Right atrium auricular region (tissue), 2 donors: Measurements from ENCODE around the gene NEURL4. TPM values are rescaled to one million over a fixed set of nuclear protein-coding genes. Genes with fewer than 3 reads are reported as not detected.

Experiments
- DNase-seq: peaks from one replicate; pipeline ENCODE4 v3.0.0-alpha.2; 2019; ENCODE audit warnings: low spot score
- H3K27ac ChIP-seq, 2 donors: fragments of 200-600 bp; sonication (generic); 1 replicate in 1 of 2; 2 replicates in 1 of 2; pipeline ENCODE4 v1.5.1; 2016 to 2019
- H3K27me3 ChIP-seq, 2 donors: fragments of 200-600 bp; sonication (generic); one replicate each; pipeline versions ENCODE4 v1.5.1 to v1.6.0; 2017 to 2019
- H3K36me3 ChIP-seq: fragments of 200-600 bp; sonication (generic); one replicate; pipeline ENCODE4 v1.5.1; 2016
- H3K4me1 ChIP-seq, 2 donors: fragments of 200-600 bp; sonication (generic); one replicate each; pipeline versions ENCODE4 v1.5.1 to v1.6.0; 2017 to 2019
- H3K4me3 ChIP-seq, 2 donors: fragments of 200-600 bp; sonication (generic); 1 replicate in 1 of 2; 2 replicates in 1 of 2; pipeline ENCODE4 v1.5.1; 2017 to 2019; ENCODE audit warnings: mild to moderate bottlenecking in 1 of 2, moderate library complexity in 1 of 2
- H3K9me3 ChIP-seq, 2 donors: fragments of 200-600 bp; sonication (generic); one replicate each; pipeline ENCODE4 v1.5.1; 2019
- total RNA-seq, 2 donors: library from RNA; depleted of rRNA; stranded (reverse); fragments of >200 nt; gene quantifications; one replicate each; pipeline ENCODE4 v1.1.0, GENCODE V29; 2016
- TF ChIP-seq, protein P1 (sequence below), 2 donors: fragments of 200-600 bp; sonication (generic); IDR thresholded peaks; one replicate each; pipeline ENCODE4 v1.5.1; 2019; ENCODE audit warnings: antibody characterized with exemption in 2 of 2

The NEURL4 gene
- total RNA-seq, 2 donors from 2014 or later = 9.5 to 12.8 TPM

DNA sequence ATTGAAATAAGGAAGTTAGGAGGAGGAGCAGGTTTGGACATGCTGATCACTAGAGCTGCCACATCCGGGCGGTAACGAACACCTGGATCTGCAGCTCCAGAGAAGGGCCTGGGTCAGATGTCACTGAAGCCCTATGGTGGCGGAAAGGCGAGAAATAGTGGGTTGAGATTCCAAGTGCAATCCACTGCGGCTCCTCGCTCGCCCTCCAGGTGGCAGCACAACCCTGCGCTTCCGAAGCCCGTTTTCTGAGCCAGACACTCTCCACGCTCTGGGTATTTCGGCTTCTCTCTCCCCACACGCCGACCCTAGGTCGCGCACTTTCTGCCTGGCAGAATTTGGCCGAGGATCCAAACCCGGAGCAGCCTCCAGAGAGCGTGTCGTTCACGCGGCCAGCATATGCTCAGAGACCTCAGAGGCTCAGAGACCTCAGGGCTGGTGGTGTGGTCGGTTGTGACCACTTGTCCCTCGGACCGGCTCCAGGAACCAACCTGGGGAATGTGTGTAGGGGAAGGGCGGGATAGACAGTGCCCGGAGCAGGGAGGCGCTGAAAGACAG, 48.5 kb downstream of the NEURL4 start:
- Histone ChIP-seq H3K27me3 (no peaks in the 10 kb centered on the region), H3K4me1 (peaks cover 0 to 36% of the 10 kb centered on the region in 2 donors), H3K36me3 (peaks cover 20% of the 10 kb centered on the region), H3K4me3 (peak overlapping the region; percentile 60 to 72), H3K9me3 (no peaks in the 10 kb centered on the region), H3K27ac (peak overlapping the region; percentile 91 to 93)
- peak; percentile 87 for DNase-seq
- TF ChIP-seq, protein P1, sequence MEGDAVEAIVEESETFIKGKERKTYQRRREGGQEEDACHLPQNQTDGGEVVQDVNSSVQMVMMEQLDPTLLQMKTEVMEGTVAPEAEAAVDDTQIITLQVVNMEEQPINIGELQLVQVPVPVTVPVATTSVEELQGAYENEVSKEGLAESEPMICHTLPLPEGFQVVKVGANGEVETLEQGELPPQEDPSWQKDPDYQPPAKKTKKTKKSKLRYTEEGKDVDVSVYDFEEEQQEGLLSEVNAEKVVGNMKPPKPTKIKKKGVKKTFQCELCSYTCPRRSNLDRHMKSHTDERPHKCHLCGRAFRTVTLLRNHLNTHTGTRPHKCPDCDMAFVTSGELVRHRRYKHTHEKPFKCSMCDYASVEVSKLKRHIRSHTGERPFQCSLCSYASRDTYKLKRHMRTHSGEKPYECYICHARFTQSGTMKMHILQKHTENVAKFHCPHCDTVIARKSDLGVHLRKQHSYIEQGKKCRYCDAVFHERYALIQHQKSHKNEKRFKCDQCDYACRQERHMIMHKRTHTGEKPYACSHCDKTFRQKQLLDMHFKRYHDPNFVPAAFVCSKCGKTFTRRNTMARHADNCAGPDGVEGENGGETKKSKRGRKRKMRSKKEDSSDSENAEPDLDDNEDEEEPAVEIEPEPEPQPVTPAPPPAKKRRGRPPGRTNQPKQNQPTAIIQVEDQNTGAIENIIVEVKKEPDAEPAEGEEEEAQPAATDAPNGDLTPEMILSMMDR (IDR thresholded peaks at IDR 0.05) = peak; percentile 89 to 98

DNA sequence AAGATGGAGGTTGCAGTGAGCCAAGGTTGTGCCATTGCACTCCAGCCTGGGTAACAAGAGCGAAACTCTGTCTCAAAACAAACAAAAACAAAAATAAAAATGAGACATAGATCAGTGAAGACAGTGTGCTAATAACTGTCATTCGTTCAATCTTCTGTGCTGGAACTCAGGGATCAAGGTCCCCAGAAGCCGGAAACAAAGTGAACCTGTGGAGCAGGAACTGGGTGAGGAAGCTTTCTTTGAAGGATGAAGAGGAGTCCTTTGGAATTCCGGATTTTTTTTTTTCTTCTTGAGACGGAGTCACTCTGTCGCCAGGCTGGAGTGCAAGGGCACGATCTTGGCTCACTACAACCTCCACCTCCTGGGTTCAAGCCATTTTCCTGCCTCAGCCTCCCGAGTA, 49.7 kb downstream of the NEURL4 start:
- Histone ChIP-seq H3K9me3 (no peaks in the 10 kb centered on the region), H3K4me1 (peaks cover 0 to 36% of the 10 kb centered on the region in 2 donors), H3K27ac (no peak overlapping the region), H3K36me3 (peaks cover 8% of the 10 kb centered on the region), H3K27me3 (no peaks in the 10 kb centered on the region), H3K4me3 (no peak overlapping the region)
- DNase-seq = no peak
- TF ChIP-seq, protein P1 (IDR thresholded peaks at IDR 0.05) = no peak

DNA sequence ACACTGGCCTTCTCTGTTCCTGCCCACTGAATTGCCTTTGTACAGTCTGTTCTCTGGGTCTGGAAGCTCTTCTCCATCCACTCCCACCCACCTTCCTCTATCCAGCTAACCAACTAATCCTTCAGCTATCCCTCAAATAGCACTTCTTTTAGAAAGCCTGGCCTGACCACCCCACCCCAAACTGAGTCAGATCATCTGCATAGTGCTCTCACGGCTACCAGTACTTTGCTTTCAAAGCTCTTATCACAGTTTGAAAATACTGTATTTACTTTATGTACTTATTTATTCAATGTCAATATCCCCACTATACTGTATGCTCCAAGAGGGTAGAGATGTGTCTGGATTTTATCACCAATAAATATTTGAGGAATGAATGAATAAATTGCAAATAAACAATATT, 62.4 kb downstream of the NEURL4 start:
- no peak overlapping the region for H3K4me3 ChIP-seq
- no peak for DNase-seq
- TF ChIP-seq, protein P1 (IDR thresholded peaks at IDR 0.05) = no peak
- no peak overlapping the region for H3K27ac ChIP-seq
- peaks cover 11 to 25% of the 10 kb centered on the region in 2 donors for H3K27me3 ChIP-seq
- H3K36me3 ChIP-seq = no peaks in the 10 kb centered on the region
- H3K9me3 ChIP-seq = no peaks in the 10 kb centered on the region
- peaks cover 0 to 16% of the 10 kb centered on the region in 2 donors for H3K4me1 ChIP-seq

Other genes starting within 250 kb of the NEURL4 start
- 1 to 10 TPM; 1.4 to 3.6 TPM for gene CLEC10A, start 249.1 kb downstream of the NEURL4 start, total RNA-seq
- gene ASGR2, start 214.5 kb downstream of the NEURL4 start, total RNA-seq = under 1 TPM in 1 of 2 donors, not detected in 1; 0.33 TPM
- 1 to 10 TPM in 1 of 2 donors, not detected in 1; 1.6 TPM for gene ASGR1, start 150.0 kb downstream of the NEURL4 start, total RNA-seq
- gene DLG4, start 109.5 kb downstream of the NEURL4 start, total RNA-seq = 10 to 100 TPM; 15.1 to 33.4 TPM
- 100 to 1,000 TPM; 695 to 758 TPM for gene ACADVL, start 109.4 kb downstream of the NEURL4 start, total RNA-seq
- 10 to 100 TPM; 18.1 to 19.9 TPM for gene DVL2, start 94.8 kb downstream of the NEURL4 start, total RNA-seq
- gene PHF23, start 89.9 kb downstream of the NEURL4 start, total RNA-seq = 10 to 100 TPM in 1 of 2 donors, 1 to 10 TPM in 1; 10.0 to 22.4 TPM
- 100 to 1,000 TPM; 226 to 469 TPM for gene GABARAP, start 86.9 kb downstream of the NEURL4 start, total RNA-seq
- gene CTDNEP1, start 77.6 kb downstream of the NEURL4 start, total RNA-seq = 10 to 100 TPM; 55.0 to 77.2 TPM
- 10 to 100 TPM; 28.1 to 70.7 TPM for gene ELP5, start 77.1 kb downstream of the NEURL4 start, total RNA-seq
- 1 to 10 TPM in 1 of 2 donors, not detected in 1; 2.3 TPM for gene CLDN7, start 66.9 kb downstream of the NEURL4 start, total RNA-seq
- gene SLC2A4, start 47.6 kb downstream of the NEURL4 start, total RNA-seq = 100 to 1,000 TPM in 1 of 2 donors, 10 to 100 TPM in 1; 70.3 to 151 TPM
- 1 to 10 TPM; 2.9 to 3.0 TPM for gene YBX2, start 34.7 kb downstream of the NEURL4 start, total RNA-seq
- gene EIF5A, start 21.7 kb downstream of the NEURL4 start, total RNA-seq = 100 to 1,000 TPM; 131 to 164 TPM
- gene GPS2, start 14.0 kb downstream of the NEURL4 start, total RNA-seq = 10 to 100 TPM; 80.4 to 97.0 TPM
- 1 to 10 TPM; 5.1 to 6.7 TPM for gene ACAP1, start 7.2 kb upstream of the NEURL4 start, total RNA-seq
- gene KCTD11, start 22.8 kb upstream of the NEURL4 start, total RNA-seq = 1 to 10 TPM; 4.2 to 6.9 TPM
- gene TMEM95, start 25.8 kb upstream of the NEURL4 start, total RNA-seq = not detected
- gene TNK1, start 51.8 kb upstream of the NEURL4 start, total RNA-seq = 1 to 10 TPM; 4.1 to 4.8 TPM
- 10 to 100 TPM; 17.2 to 21.6 TPM for gene PLSCR3, start 65.2 kb upstream of the NEURL4 start, total RNA-seq
- gene TMEM256, start 74.8 kb upstream of the NEURL4 start, total RNA-seq = 10 to 100 TPM; 43.4 to 64.8 TPM
- 10 to 100 TPM in 1 of 2 donors, 1 to 10 TPM in 1; 6.3 to 12.2 TPM for gene NLGN2, start 78.5 kb upstream of the NEURL4 start, total RNA-seq
- not detected for gene SPEM1, start 91.0 kb upstream of the NEURL4 start, total RNA-seq
- not detected for gene SPEM2, start 96.3 kb upstream of the NEURL4 start, total RNA-seq
- gene SPEM3, start 99.5 kb upstream of the NEURL4 start, total RNA-seq = not detected
- 1 to 10 TPM; 3.7 to 5.6 TPM for gene TMEM102, start 106.1 kb upstream of the NEURL4 start, total RNA-seq
- gene FGF11, start 110.2 kb upstream of the NEURL4 start, total RNA-seq = 10 to 100 TPM; 18.6 to 20.9 TPM
- gene CHRNB1, start 115.7 kb upstream of the NEURL4 start, total RNA-seq = 10 to 100 TPM; 15.8 to 19.0 TPM
- 10 to 100 TPM; 50.5 to 67.3 TPM for gene ZBTB4, start 150.3 kb upstream of the NEURL4 start, total RNA-seq
- gene SLC35G6, start 152.1 kb upstream of the NEURL4 start, total RNA-seq = not detected
- 10 to 100 TPM; 28.4 to 41.2 TPM for gene POLR2A, start 155.0 kb upstream of the NEURL4 start, total RNA-seq
- gene TNFSF12, start 219.7 kb upstream of the NEURL4 start, total RNA-seq = 10 to 100 TPM; 39.6 to 50.2 TPM
- 10 to 100 TPM; 11.0 to 16.9 TPM for gene TNFSF13, start 229.4 kb upstream of the NEURL4 start, total RNA-seq
- 10 to 100 TPM; 45.9 to 56.1 TPM for gene SENP3, start 232.6 kb upstream of the NEURL4 start, total RNA-seq